Peyer's patch (tissue), 4 donors: ENCODE results near the gene HOXC11. TPM values are rescaled to one million over a fixed set of nuclear protein-coding genes. Genes with fewer than 3 reads are reported as not detected.

Experiments used
- DNase-seq, 3 donors: peaks; one replicate each; pipeline ENCODE4 v3.0.0-alpha.2; 2017 to 2019
- H3K27ac ChIP-seq, 4 donors: fragments of 200-600 bp; sonication (generic); one replicate each; pipeline ENCODE4 v1.5.1; 2016 to 2019
- H3K27me3 ChIP-seq, 2 donors: fragments of 200-600 bp; sonication (generic); one replicate each; pipeline ENCODE4 v1.5.1; 2019
- H3K36me3 ChIP-seq, 3 donors: fragments of 200-600 bp; sonication (generic); one replicate each; pipeline ENCODE4 v1.5.1; 2016 to 2019
- H3K4me1 ChIP-seq, 4 donors: fragments of 200-600 bp; sonication (generic); one replicate each; pipeline ENCODE4 v1.5.1; 2016 to 2019
- H3K4me3 ChIP-seq, 4 donors: fragments of 200-600 bp; sonication (generic); 1 replicate in 3 of 4; 2 replicates in 1 of 4; pipeline ENCODE4 v1.5.1; 2016 to 2019; ENCODE audit warnings: mild to moderate bottlenecking in 1 of 4
- H3K9me3 ChIP-seq, 4 donors: fragments of 200-600 bp; sonication (generic); one replicate each; pipeline ENCODE4 v1.5.1; 2016 to 2019; ENCODE audit warnings: mild to moderate bottlenecking in 1 of 4
- POLR2A ChIP-seq, 2 donors: fragments of 450-650 bp; IDR thresholded peaks; one replicate each; pipeline ENCODE4 v1.5.1; 2017; ENCODE audit warnings: antibody characterized with exemption in 2 of 2, mild to moderate bottlenecking in 2 of 2, moderate library complexity in 2 of 2
- total RNA-seq, 4 donors: library from RNA; depleted of rRNA; stranded (reverse); fragments of >200 nt; gene quantifications; one replicate each; pipeline ENCODE4 v1.1.0, GENCODE V29; 2016
- TF ChIP-seq, protein P1 (sequence below), 6 experiments: fragments of 450-650 bp in 4 of 6; fragments of 200-600 bp in 2 of 6; sonication (generic) in 1 of 6; IDR thresholded peaks; one replicate each; pipeline ENCODE4 v1.5.1; 2017 to 2019; ENCODE audit warnings: antibody characterized with exemption in 6 of 6, mild to moderate bottlenecking in 3 of 6, moderate library complexity in 1 of 6

HOXC11 gene
- total RNA-seq, 4 donors from 2014 or later, result 0.40 to 0.76 (median 0.70) TPM; not detected in 1

DNA sequence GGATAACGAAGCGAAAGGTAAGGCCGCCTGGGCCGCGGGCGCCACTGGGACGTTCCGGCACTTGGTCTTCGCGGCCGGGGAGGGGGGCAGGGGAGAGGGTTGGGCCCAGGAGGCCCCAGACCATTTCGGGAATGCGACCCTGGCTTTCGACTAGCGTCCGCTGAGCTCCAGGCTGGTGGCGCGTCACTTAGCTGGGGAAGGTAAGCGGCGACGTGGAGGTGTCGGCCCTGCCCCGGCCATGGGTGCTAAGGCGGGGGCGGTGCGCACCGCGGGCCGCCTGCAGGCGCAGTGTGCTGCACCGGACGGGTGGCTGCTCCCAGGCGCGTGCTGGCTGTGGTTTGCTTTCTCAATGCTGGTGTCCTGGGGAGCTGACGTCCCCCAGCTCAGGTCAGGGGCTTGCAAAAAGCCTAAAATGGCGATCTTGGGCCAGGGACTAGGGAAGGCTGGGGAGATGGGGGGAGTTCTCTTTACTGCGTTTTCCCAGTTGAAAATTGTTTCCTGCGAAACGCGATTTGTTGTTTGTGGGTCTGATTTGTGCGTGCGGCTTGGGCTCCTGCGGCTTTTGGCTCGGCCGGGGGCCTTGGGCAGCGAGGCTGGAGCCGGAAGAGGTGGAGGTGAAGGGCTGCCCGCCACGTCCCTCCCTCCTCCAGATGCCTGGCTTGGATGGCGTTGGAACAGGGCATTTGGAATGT is 13.2 kb downstream of the HOXC11 start:
- Histone ChIP-seq H3K4me1 (peaks cover 0 to 37% (median 10%) of the 10 kb centered on the region in 4 donors), H3K27me3 (peaks cover 0 to 64% of the 10 kb centered on the region in 2 donors), H3K36me3 (no peaks in the 10 kb centered on the region), H3K4me3 (peak overlapping the region; percentile 14 to 46 (median 34)), H3K9me3 (peaks cover 0 to 11% (median 0%) of the 10 kb centered on the region in 4 donors), H3K27ac (peak overlapping the region in 3 of 4 donors; percentile 0 to 44 (median 42))
- no peak for TF ChIP-seq POLR2A (IDR thresholded peaks at IDR 0.05)
- TF ChIP-seq, protein P1, sequence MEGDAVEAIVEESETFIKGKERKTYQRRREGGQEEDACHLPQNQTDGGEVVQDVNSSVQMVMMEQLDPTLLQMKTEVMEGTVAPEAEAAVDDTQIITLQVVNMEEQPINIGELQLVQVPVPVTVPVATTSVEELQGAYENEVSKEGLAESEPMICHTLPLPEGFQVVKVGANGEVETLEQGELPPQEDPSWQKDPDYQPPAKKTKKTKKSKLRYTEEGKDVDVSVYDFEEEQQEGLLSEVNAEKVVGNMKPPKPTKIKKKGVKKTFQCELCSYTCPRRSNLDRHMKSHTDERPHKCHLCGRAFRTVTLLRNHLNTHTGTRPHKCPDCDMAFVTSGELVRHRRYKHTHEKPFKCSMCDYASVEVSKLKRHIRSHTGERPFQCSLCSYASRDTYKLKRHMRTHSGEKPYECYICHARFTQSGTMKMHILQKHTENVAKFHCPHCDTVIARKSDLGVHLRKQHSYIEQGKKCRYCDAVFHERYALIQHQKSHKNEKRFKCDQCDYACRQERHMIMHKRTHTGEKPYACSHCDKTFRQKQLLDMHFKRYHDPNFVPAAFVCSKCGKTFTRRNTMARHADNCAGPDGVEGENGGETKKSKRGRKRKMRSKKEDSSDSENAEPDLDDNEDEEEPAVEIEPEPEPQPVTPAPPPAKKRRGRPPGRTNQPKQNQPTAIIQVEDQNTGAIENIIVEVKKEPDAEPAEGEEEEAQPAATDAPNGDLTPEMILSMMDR (IDR thresholded peaks at IDR 0.05), result no peak
- no peak for DNase-seq

DNA sequence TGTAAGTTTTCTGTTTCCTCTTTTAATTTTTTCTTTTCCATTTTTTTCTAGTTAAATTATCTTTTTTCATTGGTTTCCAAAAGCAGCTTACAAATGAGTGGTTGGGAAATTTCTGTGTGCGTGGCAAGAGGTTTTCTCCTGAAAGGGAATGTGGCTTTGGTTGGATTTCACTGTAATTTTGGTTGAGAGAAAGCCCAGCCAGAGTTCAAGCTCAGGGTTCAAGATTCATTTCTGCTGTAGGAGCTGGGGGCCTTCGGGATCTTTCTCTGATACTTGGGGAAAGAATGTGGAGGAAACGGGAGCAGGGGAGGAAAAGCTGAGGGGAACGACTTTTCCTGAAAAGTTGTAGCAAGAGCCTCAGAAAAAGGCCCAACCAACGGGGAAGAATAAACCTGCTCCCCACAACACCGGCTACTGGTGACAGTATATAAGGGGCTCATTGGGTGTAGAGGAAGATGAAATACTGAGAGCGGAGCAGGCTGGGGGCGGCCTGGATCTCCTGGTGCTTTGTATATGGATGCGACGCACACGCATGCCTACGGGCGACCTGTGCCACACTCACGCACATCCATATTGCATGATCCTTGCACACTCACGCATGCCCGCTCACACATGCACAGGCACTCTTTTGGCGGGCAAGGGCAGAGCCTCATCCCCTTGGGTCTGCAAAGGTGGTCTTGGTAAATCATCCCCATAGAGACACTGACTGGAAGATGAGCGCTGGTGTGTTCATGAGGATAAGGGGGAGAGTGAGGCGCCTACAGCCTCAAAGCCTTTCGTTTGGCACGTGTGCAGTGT is 14.0 kb downstream of the HOXC11 start:
- Histone ChIP-seq H3K4me1 (peaks cover 0 to 37% (median 10%) of the 10 kb centered on the region in 4 donors), H3K27me3 (peaks cover 0 to 64% of the 10 kb centered on the region in 2 donors), H3K9me3 (peaks cover 0 to 11% (median 0%) of the 10 kb centered on the region in 4 donors), H3K27ac (no peak overlapping the region), H3K4me3 (peak overlapping the region in 1 of 4 donors; percentile 46), H3K36me3 (no peaks in the 10 kb centered on the region)
- TF ChIP-seq, protein P1 (IDR thresholded peaks at IDR 0.05), result no peak
- no peak for TF ChIP-seq POLR2A (IDR thresholded peaks at IDR 0.05)
- no peak for DNase-seq

DNA sequence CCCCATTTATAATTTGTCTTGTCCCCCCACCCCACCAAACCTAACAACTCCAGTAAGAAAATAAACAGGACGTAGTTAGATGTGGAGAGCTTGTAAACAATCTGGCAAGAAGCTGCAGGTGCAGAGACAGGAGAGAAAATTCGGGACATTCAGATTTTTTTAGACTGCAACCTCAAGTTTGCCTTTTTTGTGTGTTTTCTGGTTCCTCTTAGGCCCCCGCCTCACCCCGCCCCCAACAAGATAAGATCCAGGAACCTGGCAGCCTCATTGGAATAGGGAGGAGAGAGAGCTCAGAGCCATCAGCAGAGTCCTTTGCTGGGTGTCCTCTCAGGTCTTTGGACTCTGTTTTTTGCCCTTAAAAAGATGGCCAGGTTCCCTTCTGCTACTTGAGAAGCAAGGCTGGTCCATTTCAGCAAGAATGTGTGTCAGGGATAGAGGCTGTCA is 14.9 kb downstream of the HOXC11 start:
- no peak for DNase-seq
- Histone ChIP-seq H3K27me3 (peaks cover 0 to 59% of the 10 kb centered on the region in 2 donors), H3K36me3 (no peaks in the 10 kb centered on the region), H3K4me3 (no peak overlapping the region), H3K9me3 (peaks cover 0 to 11% (median 0%) of the 10 kb centered on the region in 4 donors), H3K27ac (no peak overlapping the region), H3K4me1 (peaks cover 0 to 37% (median 10%) of the 10 kb centered on the region in 4 donors)
- TF ChIP-seq POLR2A (IDR thresholded peaks at IDR 0.05), result no peak
- TF ChIP-seq, protein P1 (IDR thresholded peaks at IDR 0.05), result no peak

DNA sequence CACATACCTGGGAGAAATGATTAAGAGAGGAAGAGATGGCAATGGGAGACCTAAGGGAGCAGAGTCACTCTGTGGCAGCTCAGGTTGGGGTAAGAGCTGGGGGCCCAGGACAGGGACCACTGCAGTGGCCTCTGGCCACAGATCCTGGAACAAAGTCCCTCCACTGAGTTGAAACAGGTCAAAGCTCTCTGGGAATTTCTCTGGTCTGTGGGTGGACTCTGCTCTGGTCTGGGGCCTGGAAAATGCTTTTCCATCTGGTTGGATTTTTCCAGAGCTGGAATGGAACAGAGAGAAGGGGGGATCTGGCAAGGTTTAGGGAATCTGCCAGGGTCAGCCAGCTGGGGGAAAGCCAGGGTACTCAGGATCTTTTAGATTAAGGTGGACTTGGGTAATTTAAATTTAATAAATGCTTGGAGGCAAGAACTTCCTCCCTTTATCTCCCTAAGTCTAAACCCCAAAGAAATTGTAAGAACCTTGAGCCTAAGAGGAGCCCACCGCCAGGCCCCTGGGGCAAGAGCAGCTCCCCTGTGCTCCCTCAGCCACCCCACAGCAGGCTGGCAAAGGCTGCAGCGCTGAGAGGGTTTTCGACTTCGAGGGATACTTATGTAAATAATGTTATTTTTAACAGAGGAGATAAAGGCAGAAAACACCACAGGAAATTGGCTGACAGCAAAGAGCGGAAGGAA is 15.8 kb downstream of the HOXC11 start:
- DNase-seq, result no peak
- peaks cover 0 to 57% of the 10 kb centered on the region in 2 donors for H3K27me3 ChIP-seq
- peaks cover 0 to 11% (median 0%) of the 10 kb centered on the region in 4 donors for H3K9me3 ChIP-seq
- H3K4me1 ChIP-seq, result peaks cover 0 to 37% (median 10%) of the 10 kb centered on the region in 4 donors
- H3K27ac ChIP-seq, result no peak overlapping the region
- TF ChIP-seq POLR2A (IDR thresholded peaks at IDR 0.05), result no peak
- TF ChIP-seq, protein P1 (IDR thresholded peaks at IDR 0.05), result no peak
- H3K4me3 ChIP-seq, result no peak overlapping the region
- H3K36me3 ChIP-seq, result no peaks in the 10 kb centered on the region
